ENCODE data around the gene LILRA5.
"Not testable (repeated sequence)": the region's sequence is repeated elsewhere in the genome, so short reads cannot be mapped to it uniquely, and the experiment has no call there.

The LILRA5 gene

GRCh38 chr19:54312436-54313377, at the start of gene LILRA5:
LILRA5 (minus strand) TSS chr19:54313166; CDS start chr19:54313019, 147 bp downstream.
- intact Hi-C loops (cut with DNase I), result no loop called here
- DNase-seq, result peak in 7 of 42 donors; percentile 9 to 55 (median 24)

- DNase-seq; intact Hi-C loops (cut with DNase I): not testable (repeated sequence)
Observed at GRCh38 chr19:54361680-54362422, 48.9 kb upstream of the LILRA5 start.

- peak in 20 of 42 donors; percentile 18 to 73 (median 44) for DNase-seq
- intact Hi-C loops (cut with DNase I), result not testable (repeated sequence)
Observed at GRCh38 chr19:54359149-54359820, 46.3 kb upstream of the LILRA5 start.

DNA sequence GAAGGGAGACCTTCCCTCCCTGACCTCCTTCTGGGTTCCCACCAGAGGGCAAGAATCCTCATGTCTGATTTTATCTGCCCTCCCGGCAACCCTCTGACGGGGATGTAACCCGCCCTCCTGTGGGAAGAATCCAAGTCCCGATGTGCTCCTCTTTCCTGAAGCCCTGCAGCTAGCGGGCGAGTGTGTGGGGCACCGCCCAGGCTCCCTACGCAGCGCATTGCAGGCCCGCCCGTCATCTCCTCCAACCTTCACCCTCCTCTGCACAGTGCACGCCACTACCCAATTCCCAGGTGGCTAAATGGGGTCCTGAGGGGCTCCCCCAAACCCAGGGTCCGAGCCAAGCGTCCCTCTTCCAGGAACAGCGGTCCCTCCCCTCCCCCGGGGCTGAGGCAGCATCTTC, 44.4 kb upstream of the LILRA5 start:
- intact Hi-C loops (cut with DNase I), result no loop called here
- DNase-seq, result no peak

- no peak for DNase-seq
Observed at GRCh38 chr19:54356444-54357056, 43.6 kb upstream of the LILRA5 start.

GRCh38 chr19:54355675-54356074, 42.7 kb upstream of the LILRA5 start:
- DNase-seq, result no peak
- intact Hi-C loops (cut with DNase I), result no loop called here

More at GRCh38 chr19:54356444-54357056, 43.6 kb upstream of the LILRA5 start:
- intact Hi-C loops (cut with DNase I), result no loop called here

- intact Hi-C loops (cut with DNase I), result no loop called here
- no peak for DNase-seq
Observed at GRCh38 chr19:54354761-54355160, 41.8 kb upstream of the LILRA5 start.

GRCh38 chr19:54352546-54352945, 39.6 kb upstream of the LILRA5 start:
- intact Hi-C loops (cut with DNase I), result no loop called here
- no peak for DNase-seq

DNA sequence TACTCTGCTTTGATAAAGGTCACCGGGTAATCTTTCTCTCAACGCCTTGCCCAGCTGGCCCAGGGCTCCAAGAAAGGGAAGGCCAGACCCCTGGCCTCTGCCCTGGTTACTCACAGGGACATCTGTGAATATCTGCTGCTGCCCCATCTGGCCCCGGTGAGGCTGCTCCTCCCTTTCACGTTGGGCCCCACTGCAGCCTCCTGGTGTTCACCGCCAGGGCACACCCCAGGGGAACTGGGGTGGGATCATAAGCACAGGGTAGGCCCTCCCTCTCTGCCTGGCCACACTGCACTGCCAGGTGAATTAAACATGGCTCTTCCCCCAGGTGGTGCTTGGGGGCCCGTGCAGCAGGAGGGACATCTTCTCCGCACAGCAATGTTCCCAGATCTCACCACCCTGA, 39.1 kb upstream of the LILRA5 start:
- DNase-seq, result no peak
- intact Hi-C loops (cut with DNase I), result no loop called here

- no peak for DNase-seq
- intact Hi-C loops (cut with DNase I), result no loop called here
Observed at GRCh38 chr19:54351474-54351873, 38.5 kb upstream of the LILRA5 start.

- DNase-seq, result peak in 4 of 42 donors; percentile 16 to 53 (median 27)
- intact Hi-C loops (cut with DNase I), result no loop called here
Observed at GRCh38 chr19:54345938-54346386, 33.0 kb upstream of the LILRA5 start.

- intact Hi-C loops (cut with DNase I), result no loop called here
- no peak for DNase-seq
Observed at GRCh38 chr19:54343868-54344267, 30.9 kb upstream of the LILRA5 start.

GRCh38 chr19:54341295-54341694, 28.3 kb upstream of the LILRA5 start:
- intact Hi-C loops (cut with DNase I), result no loop called here
- DNase-seq, result no peak

DNA sequence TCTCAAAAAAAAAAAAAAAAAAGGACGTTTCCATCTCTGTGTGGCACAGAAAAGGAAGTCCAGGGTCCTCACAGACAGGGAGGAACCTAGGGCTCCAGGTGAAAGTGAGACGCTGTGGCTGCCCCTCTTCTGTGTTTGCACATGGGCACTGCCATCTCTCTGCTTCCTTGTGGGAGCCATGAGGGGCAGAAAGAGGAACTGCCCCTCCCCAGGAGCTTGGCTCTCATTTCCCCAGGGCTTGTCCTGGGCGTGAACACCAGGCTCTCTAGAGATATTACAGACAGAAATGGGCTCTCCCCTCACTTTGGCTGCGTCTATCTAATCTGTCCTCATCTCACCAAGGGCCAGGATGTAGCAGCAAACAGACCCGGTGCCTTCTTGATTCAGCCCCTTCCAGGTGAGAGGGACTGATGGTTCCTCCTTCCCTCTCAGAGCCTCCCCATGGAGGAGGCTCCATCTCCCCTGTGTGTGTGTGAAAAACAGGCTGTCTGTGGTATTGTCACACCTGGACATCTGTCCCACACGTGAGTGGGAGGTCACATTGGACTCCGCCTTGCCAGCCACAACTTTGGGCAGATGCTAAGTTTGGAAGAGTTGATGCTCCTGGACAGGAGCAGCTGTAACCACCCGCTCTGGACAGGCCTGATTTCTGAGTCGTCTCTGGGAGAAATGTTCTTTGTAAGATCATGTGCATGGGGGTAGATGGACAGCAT, 26.8 kb upstream of the LILRA5 start:
- peak in 12 of 42 donors; percentile 19 to 52 (median 30) for DNase-seq
- intact Hi-C loops (cut with DNase I), result no loop called here

DNA sequence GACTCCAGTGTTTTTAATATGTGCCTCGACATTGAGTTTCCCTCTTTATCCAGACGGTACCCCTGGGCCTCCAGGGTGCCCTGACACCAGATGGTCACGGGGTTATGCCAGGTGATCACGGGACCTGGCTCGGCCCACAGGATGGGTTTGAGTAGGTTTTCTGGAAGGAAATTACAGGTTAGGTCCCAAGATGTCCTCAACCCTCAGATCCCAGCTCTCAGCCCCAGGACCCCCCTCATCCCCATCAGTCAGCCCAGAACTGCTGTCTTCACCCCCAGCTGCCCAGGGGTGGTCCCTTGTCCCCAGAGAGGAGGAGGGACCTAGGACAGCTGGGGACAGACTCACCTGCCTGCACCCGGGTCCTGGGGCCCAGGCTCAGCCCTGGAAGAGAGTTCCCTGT, 25.6 kb upstream of the LILRA5 start:
- intact Hi-C loops (cut with DNase I), result no loop called here
- DNase-seq, result no peak

GRCh38 chr19:54337858-54338230, 24.9 kb upstream of the LILRA5 start:
- intact Hi-C loops (cut with DNase I), result no loop called here
- DNase-seq, result peak in 1 of 42 donors; percentile 18

- intact Hi-C loops (cut with DNase I), result no loop called here
- DNase-seq, result peak in 1 of 42 donors; percentile 16
Observed at GRCh38 chr19:54336893-54337857, 24.2 kb upstream of the LILRA5 start.

Measured in head of caudate nucleus (tissue), 42 donors.